WTC11 (cell line): ENCODE measurements around the gene BCAR3.

Experiments used
- CREB1 ChIP-seq: sonication (generic); formaldehyde crosslinking; IDR thresholded peaks from 2 replicates; pipeline ENCODE4 v1.8.0; 2023; ENCODE audit warnings: mild to moderate bottlenecking, missing genetic modification reagents
- ELF4 ChIP-seq: sonication (generic); formaldehyde crosslinking; IDR thresholded peaks from 2 replicates; pipeline ENCODE4 v1.8.1; 2022; ENCODE audit warnings: low read depth, mild to moderate bottlenecking, moderate library complexity, missing genetic modification reagents
- JUN ChIP-seq: sonication (generic); formaldehyde crosslinking; IDR thresholded peaks from 2 replicates; pipeline ENCODE4 v1.8.0; 2023; ENCODE audit warnings: mild to moderate bottlenecking, missing genetic modification reagents
- TEAD4 ChIP-seq: sonication (generic); formaldehyde crosslinking; IDR thresholded peaks from 2 replicates; pipeline ENCODE4 v1.8.0; 2022; ENCODE audit warnings: mild to moderate bottlenecking, missing genetic modification reagents
- TF ChIP-seq, protein P1 (sequence below): sonication (generic); formaldehyde crosslinking; IDR thresholded peaks from 2 replicates; pipeline ENCODE4 v1.8.1; 2022; ENCODE audit warnings: low read depth, mild to moderate bottlenecking, moderate library complexity, missing genetic modification reagents, borderline replicate concordance
- TF ChIP-seq, protein P2 (sequence below): fragments of 200-600 bp; IDR thresholded peaks from 2 replicates; pipeline ENCODE4 v1.8.0; 2022; ENCODE audit warnings: antibody characterized with exemption
- TF ChIP-seq, protein P3 (sequence below): sonication (generic); formaldehyde crosslinking; IDR thresholded peaks from 2 replicates; pipeline ENCODE4 v1.8.0; 2022; ENCODE audit warnings: mild to moderate bottlenecking, missing genetic modification reagents
- TF ChIP-seq, protein P4 (sequence below): sonication (generic); formaldehyde crosslinking; IDR thresholded peaks from 2 replicates; pipeline ENCODE4 v1.8.1; 2023; ENCODE audit warnings: mild to moderate bottlenecking, moderate library complexity, missing genetic modification reagents
- TF ChIP-seq, protein P5 (sequence below): sonication (generic); formaldehyde crosslinking; IDR thresholded peaks from 2 replicates; pipeline ENCODE4 v1.8.1; 2023; ENCODE audit warnings: mild to moderate bottlenecking, missing genetic modification reagents, moderate library complexity
- TF ChIP-seq, protein P6 (sequence below): sonication (generic); formaldehyde crosslinking; IDR thresholded peaks from 2 replicates; pipeline ENCODE4 v1.8.0; 2022; ENCODE audit warnings: mild to moderate bottlenecking, missing genetic modification reagents
- TF ChIP-seq, protein P7 (sequence below): sonication (generic); formaldehyde crosslinking; IDR thresholded peaks from 2 replicates; pipeline ENCODE4 v1.8.0; 2022; ENCODE audit warnings: mild to moderate bottlenecking, missing genetic modification reagents

DNA sequence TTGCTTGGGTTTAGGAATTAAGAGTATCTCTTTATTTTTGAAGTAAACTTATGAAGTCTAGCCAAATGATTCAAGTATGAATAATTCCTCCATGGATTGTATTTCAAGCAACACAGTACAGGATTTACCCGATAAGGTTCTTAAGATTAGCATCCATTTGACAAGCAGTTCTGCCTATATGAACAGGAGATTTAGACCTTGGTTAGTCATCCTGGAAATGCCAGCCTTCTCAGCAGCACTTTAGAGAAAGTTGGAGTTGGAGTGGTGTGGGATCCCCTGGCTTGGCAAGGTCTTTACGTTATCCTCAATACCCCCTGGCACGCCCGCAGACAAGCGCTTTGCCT is 1.6 kb downstream of the BCAR3 start:
- TF ChIP-seq TEAD4 (CRISPR knock-in tag) (no peak), JUN (CRISPR knock-in tag) (no peak), ELF4 (CRISPR knock-in tag) (no peak), CREB1 (CRISPR knock-in tag) (no peak)
- TF ChIP-seq, protein P1, sequence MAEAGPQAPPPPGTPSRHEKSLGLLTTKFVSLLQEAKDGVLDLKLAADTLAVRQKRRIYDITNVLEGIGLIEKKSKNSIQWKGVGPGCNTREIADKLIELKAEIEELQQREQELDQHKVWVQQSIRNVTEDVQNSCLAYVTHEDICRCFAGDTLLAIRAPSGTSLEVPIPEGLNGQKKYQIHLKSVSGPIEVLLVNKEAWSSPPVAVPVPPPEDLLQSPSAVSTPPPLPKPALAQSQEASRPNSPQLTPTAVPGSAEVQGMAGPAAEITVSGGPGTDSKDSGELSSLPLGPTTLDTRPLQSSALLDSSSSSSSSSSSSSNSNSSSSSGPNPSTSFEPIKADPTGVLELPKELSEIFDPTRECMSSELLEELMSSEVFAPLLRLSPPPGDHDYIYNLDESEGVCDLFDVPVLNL (CRISPR knock-in tag) = no peak
- TF ChIP-seq, protein P2, sequence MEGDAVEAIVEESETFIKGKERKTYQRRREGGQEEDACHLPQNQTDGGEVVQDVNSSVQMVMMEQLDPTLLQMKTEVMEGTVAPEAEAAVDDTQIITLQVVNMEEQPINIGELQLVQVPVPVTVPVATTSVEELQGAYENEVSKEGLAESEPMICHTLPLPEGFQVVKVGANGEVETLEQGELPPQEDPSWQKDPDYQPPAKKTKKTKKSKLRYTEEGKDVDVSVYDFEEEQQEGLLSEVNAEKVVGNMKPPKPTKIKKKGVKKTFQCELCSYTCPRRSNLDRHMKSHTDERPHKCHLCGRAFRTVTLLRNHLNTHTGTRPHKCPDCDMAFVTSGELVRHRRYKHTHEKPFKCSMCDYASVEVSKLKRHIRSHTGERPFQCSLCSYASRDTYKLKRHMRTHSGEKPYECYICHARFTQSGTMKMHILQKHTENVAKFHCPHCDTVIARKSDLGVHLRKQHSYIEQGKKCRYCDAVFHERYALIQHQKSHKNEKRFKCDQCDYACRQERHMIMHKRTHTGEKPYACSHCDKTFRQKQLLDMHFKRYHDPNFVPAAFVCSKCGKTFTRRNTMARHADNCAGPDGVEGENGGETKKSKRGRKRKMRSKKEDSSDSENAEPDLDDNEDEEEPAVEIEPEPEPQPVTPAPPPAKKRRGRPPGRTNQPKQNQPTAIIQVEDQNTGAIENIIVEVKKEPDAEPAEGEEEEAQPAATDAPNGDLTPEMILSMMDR = no peak
- TF ChIP-seq, protein P3, sequence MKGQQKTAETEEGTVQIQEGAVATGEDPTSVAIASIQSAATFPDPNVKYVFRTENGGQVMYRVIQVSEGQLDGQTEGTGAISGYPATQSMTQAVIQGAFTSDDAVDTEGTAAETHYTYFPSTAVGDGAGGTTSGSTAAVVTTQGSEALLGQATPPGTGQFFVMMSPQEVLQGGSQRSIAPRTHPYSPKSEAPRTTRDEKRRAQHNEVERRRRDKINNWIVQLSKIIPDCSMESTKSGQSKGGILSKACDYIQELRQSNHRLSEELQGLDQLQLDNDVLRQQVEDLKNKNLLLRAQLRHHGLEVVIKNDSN (CRISPR knock-in tag) = no peak
- TF ChIP-seq, protein P4, sequence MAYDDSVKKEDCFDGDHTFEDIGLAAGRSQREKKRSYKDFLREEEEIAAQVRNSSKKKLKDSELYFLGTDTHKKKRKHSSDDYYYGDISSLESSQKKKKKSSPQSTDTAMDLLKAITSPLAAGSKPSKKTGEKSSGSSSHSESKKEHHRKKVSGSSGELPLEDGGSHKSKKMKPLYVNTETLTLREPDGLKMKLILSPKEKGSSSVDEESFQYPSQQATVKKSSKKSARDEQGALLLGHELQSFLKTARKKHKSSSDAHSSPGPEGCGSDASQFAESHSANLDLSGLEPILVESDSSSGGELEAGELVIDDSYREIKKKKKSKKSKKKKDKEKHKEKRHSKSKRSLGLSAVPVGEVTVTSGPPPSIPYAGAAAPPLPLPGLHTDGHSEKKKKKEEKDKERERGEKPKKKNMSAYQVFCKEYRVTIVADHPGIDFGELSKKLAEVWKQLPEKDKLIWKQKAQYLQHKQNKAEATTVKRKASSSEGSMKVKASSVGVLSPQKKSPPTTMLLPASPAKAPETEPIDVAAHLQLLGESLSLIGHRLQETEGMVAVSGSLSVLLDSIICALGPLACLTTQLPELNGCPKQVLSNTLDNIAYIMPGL (CRISPR knock-in tag) = no peak
- TF ChIP-seq, protein P5, sequence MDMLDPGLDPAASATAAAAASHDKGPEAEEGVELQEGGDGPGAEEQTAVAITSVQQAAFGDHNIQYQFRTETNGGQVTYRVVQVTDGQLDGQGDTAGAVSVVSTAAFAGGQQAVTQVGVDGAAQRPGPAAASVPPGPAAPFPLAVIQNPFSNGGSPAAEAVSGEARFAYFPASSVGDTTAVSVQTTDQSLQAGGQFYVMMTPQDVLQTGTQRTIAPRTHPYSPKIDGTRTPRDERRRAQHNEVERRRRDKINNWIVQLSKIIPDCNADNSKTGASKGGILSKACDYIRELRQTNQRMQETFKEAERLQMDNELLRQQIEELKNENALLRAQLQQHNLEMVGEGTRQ = no peak
- TF ChIP-seq, protein P6, sequence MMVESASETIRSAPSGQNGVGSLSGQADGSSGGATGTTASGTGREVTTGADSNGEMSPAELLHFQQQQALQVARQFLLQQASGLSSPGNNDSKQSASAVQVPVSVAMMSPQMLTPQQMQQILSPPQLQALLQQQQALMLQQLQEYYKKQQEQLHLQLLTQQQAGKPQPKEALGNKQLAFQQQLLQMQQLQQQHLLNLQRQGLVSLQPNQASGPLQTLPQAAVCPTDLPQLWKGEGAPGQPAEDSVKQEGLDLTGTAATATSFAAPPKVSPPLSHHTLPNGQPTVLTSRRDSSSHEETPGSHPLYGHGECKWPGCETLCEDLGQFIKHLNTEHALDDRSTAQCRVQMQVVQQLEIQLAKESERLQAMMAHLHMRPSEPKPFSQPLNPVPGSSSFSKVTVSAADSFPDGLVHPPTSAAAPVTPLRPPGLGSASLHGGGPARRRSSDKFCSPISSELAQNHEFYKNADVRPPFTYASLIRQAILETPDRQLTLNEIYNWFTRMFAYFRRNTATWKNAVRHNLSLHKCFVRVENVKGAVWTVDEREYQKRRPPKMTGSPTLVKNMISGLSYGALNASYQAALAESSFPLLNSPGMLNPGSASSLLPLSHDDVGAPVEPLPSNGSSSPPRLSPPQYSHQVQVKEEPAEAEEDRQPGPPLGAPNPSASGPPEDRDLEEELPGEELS = no peak
- TF ChIP-seq, protein P7, sequence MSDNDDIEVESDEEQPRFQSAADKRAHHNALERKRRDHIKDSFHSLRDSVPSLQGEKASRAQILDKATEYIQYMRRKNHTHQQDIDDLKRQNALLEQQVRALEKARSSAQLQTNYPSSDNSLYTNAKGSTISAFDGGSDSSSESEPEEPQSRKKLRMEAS (CRISPR knock-in tag) = no peak
